Testis (tissue), 2 donors: Measurements from ENCODE around the gene GBF1.

Source experiments
- CTCF ChIP-seq, 3 experiments: fragments of 450-650 bp in 2 of 3; fragments of 200-600 bp in 1 of 3; sonication (generic) in 1 of 3; IDR thresholded peaks; one replicate each; pipeline ENCODE4 v1.5.1; 2016 to 2019; ENCODE audit warnings: antibody characterized with exemption in 3 of 3, mild to moderate bottlenecking in 2 of 3, moderate library complexity in 1 of 3
- POLR2A ChIP-seq: fragments of 450-650 bp; IDR thresholded peaks from one replicate; pipeline ENCODE4 v1.6.1; 2017; ENCODE audit warnings: antibody characterized with exemption, mild to moderate bottlenecking, moderate library complexity

GRCh38 chr10:102368077-102368476, 122.7 kb downstream of the GBF1 start:
- TF ChIP-seq CTCF (IDR thresholded peaks at IDR 0.05): no peak
- TF ChIP-seq POLR2A: no peak
